RWPE1 (cell line): ENCODE data around the gene SLC16A3.
A peak's percentile ranks its signal among the peaks of the same experiment; 100 is the strongest.

Source experiments
- CTCF ChIA-PET: fragments of 350-600 bp; sonication (Branson Sonifier 250); formaldehyde crosslinking; extraction: SDS; loops from one replicate; lab custom pipeline; 2021; lab: Yijun Ruan, JAX
- POLR2A ChIA-PET: fragments of 400-600 bp; formaldehyde crosslinking; extraction: SDS; loops from one replicate; lab custom pipeline; 2020; ENCODE audit warnings: antibody characterized with exemption; ENCODE audit not compliant: low non-redundant PET; lab: Yijun Ruan, JAX
- DNase-seq: peaks from one replicate; pipeline ENCODE4 v3.0.0; 2012; ENCODE audit warnings: low spot score
- H3K27ac ChIP-seq: fragments of 450-650 bp; 2 replicates; pipeline ENCODE4 v1.5.1; 2017
- CTCF ChIP-seq: fragments of 450-650 bp; conservative IDR thresholded peaks from 2 replicates; pipeline ENCODE4 v1.5.1; 2017; ENCODE audit warnings: low read depth, mild to moderate bottlenecking

Gene SLC16A3

GRCh38 chr17:82238472-82239201, 9.8 kb downstream of the SLC16A3 start:
- peak; percentile 75 for DNase-seq
- CTCF ChIA-PET: interaction anchor here (0.6 to 0.7 kb wide), 2 partner anchors 47 to 85 kb away, joined by 3 read pairs; no protein-coding TSS in a partner anchor
- peak overlapping the region; percentile 99 for H3K27ac ChIP-seq
- POLR2A ChIA-PET: no interaction called here
- no peak for TF ChIP-seq CTCF

- DNase-seq: no peak
- ChIA-PET POLR2A (no interaction called here), CTCF (interaction anchor here (0.5 to 0.7 kb wide), 3 partner anchors 27 to 84 kb away, joined by 3 read pairs; partner anchors contain the start of gene CCDC57)
- no peak for TF ChIP-seq CTCF
- H3K27ac ChIP-seq: peak overlapping the region; percentile 99
Observed at GRCh38 chr17:82239401-82239925, 10.6 kb downstream of the SLC16A3 start.

GRCh38 chr17:82239926-82240505, 11.2 kb downstream of the SLC16A3 start:
- peak overlapping the region; percentile 99 for H3K27ac ChIP-seq
- POLR2A ChIA-PET: no interaction called here
- no peak for DNase-seq
- CTCF ChIA-PET: interaction anchor here (0.5 to 0.7 kb wide), 3 partner anchors 27 to 588 kb away, joined by 3 read pairs; partner anchors contain the start of gene CCDC57
- no peak for TF ChIP-seq CTCF

GRCh38 chr17:82240506-82241182, 11.8 kb downstream of the SLC16A3 start:
- H3K27ac ChIP-seq: peak overlapping the region; percentile 99
- no peak for DNase-seq
- ChIA-PET POLR2A (interaction anchor here (0.9 kb wide), 1 partner anchor 35 kb away, joined by 4 read pairs; no protein-coding TSS in a partner anchor), CTCF (interaction anchor here (0.6 kb wide), 2 partner anchors 255 to 588 kb away, joined by 3 to 4 read pairs; no protein-coding TSS in a partner anchor)
- no peak for TF ChIP-seq CTCF

GRCh38 chr17:82241183-82241925, 12.5 kb downstream of the SLC16A3 start:
- CTCF ChIA-PET: interaction anchor here (0.5 to 2.2 kb wide), 4 partner anchors 10 to 254 kb away, joined by 4 to 12 read pairs (median 4); no protein-coding TSS in a partner anchor
- H3K27ac ChIP-seq: peak overlapping the region; percentile 99
- TF ChIP-seq CTCF: no peak

More at GRCh38 chr17:82241183-82241925, 12.5 kb downstream of the SLC16A3 start:
- POLR2A ChIA-PET: interaction anchor here (0.9 kb wide), 1 partner anchor 35 kb away, joined by 4 read pairs; no protein-coding TSS in a partner anchor
- peak; percentile 74 for DNase-seq
